ENCODE results near the gene RAPGEF5.

- TF ChIP-seq CTCF (IDR thresholded peaks at IDR 0.05): no peak
- no peak for TF ChIP-seq POLR2A (IDR thresholded peaks at IDR 0.05)
Measured at GRCh38 chr7:22137466-22137865, 219.5 kb downstream of the RAPGEF5 start.
